ENCODE measurements around the gene KLHL28.

The KLHL28 gene

DNA sequence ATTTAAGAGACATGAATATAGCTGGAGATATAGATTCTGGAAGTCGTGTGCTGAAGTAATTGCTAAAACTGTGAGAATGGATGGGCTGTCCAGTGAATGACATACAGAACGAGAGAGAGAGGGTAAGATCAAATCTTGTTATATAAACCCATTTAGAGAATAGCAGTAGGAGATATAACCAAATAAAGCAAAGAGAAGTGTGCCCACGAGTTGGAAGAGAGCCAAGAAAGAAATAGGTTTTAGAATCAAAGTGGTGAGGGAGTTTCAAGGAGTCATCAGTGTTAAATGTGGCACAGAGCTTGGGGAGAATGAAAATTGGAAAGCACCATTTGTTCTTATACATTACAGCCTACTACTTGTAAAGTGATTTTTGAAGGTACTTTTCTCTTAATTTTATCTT, 19.5 kb upstream of the KLHL28 start:
- H3K4me2 ChIP-seq = no peak overlapping the region
- no peaks in the 10 kb centered on the region for H3K36me3 ChIP-seq (ENCODE audit: insufficient read depth)
- no peaks in the 10 kb centered on the region for H3K27me3 ChIP-seq (ENCODE audit: insufficient read depth, low read depth)
- no peaks in the 10 kb centered on the region for H4K20me1 ChIP-seq (ENCODE audit: insufficient read depth)
- H3K79me2 ChIP-seq (ENCODE audit: insufficient read depth, low read depth) = peaks cover 4% of the 10 kb centered on the region; the same call in 1 of the 2 replicates
- H3K4me1 ChIP-seq (ENCODE audit: low read depth, poor library complexity, severe bottlenecking) = peaks cover 7% of the 10 kb centered on the region
- no peak overlapping the region for H3K4me3 ChIP-seq (IDR thresholded peaks at IDR 0.05; ENCODE audit: insufficient read depth, low read depth, low read length)
- no peak overlapping the region for H2AFZ ChIP-seq (ENCODE audit: low read depth)
- TF ChIP-seq, protein P1, sequence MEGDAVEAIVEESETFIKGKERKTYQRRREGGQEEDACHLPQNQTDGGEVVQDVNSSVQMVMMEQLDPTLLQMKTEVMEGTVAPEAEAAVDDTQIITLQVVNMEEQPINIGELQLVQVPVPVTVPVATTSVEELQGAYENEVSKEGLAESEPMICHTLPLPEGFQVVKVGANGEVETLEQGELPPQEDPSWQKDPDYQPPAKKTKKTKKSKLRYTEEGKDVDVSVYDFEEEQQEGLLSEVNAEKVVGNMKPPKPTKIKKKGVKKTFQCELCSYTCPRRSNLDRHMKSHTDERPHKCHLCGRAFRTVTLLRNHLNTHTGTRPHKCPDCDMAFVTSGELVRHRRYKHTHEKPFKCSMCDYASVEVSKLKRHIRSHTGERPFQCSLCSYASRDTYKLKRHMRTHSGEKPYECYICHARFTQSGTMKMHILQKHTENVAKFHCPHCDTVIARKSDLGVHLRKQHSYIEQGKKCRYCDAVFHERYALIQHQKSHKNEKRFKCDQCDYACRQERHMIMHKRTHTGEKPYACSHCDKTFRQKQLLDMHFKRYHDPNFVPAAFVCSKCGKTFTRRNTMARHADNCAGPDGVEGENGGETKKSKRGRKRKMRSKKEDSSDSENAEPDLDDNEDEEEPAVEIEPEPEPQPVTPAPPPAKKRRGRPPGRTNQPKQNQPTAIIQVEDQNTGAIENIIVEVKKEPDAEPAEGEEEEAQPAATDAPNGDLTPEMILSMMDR (conservative IDR thresholded peaks at IDR 0.05; ENCODE audit: low read depth, low read length) = no peak
- no peak overlapping the region for H3K27ac ChIP-seq
- no peak overlapping the region for H3K9ac ChIP-seq

DNA sequence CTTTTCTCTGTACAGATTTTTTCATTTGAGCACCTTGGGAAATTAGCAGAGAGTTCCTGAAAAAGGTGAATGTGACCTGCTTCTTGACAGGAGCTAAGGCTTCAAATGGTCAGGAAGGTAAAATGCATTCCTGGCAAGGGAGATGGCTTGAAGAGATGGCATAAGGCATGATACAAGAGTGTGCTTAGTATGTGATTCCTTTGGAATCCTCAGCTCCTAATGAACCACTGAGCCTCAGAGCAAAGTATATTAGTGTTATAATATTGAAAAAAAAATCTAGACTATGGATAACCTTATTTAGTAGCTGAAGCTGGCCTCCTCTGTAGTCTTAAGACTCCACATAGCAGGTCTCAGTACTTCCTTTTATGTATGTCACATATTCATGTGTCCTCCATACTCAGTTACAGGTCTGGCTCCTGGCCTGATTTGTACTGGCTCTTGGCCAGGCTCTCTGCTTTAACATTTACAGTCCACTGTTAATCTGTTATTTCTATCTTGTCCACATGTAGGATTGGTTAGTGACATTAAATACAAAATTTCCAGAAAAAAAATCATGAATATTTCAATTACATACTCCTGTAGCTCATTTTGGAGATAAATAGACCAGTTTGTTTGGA, 18.1 kb upstream of the KLHL28 start:
- peaks cover 7% of the 10 kb centered on the region; the same call in 1 of the 2 replicates for H3K79me2 ChIP-seq (ENCODE audit: insufficient read depth, low read depth)
- no peaks in the 10 kb centered on the region for H3K36me3 ChIP-seq (ENCODE audit: insufficient read depth)
- H3K27ac ChIP-seq = no peak overlapping the region
- no peaks in the 10 kb centered on the region for H3K27me3 ChIP-seq (ENCODE audit: insufficient read depth, low read depth)
- TF ChIP-seq, protein P1 (conservative IDR thresholded peaks at IDR 0.05; ENCODE audit: low read depth, low read length) = no peak
- H2AFZ ChIP-seq (ENCODE audit: low read depth) = no peak overlapping the region
- H3K4me2 ChIP-seq = no peak overlapping the region
- H3K4me1 ChIP-seq (ENCODE audit: low read depth, poor library complexity, severe bottlenecking) = peaks cover 7% of the 10 kb centered on the region
- no peak overlapping the region for H3K9ac ChIP-seq
- H3K4me3 ChIP-seq (IDR thresholded peaks at IDR 0.05; ENCODE audit: insufficient read depth, low read depth, low read length) = no peak overlapping the region
- H4K20me1 ChIP-seq (ENCODE audit: insufficient read depth) = no peaks in the 10 kb centered on the region

DNA sequence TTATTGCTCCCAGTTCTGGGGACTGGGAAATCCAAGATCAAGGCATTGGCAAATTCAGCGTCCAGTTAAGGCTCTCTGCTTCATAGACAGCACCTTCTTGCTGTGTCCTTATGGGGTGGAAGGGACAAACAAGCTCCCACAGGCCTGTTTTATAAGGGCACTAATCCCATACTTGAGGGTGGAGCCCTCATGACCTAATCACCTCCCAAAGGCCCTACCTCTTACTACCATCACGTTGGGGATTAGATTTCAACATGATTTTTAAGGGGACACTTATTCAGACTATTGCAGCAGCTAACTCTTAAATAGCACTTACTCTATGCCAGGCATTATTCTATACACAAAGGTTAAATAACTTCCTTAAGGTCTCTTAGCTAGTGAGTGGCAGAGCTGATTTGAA, 17.5 kb upstream of the KLHL28 start:
- Histone ChIP-seq H4K20me1 (ENCODE audit: insufficient read depth) (no peaks in the 10 kb centered on the region), H3K79me2 (ENCODE audit: insufficient read depth, low read depth) (peaks cover 11% of the 10 kb centered on the region; the same call in 1 of the 2 replicates), H2AFZ (ENCODE audit: low read depth) (no peak overlapping the region), H3K4me3 (IDR thresholded peaks at IDR 0.05; ENCODE audit: insufficient read depth, low read depth, low read length) (no peak overlapping the region), H3K27ac (no peak overlapping the region), H3K4me1 (ENCODE audit: low read depth, poor library complexity, severe bottlenecking) (peaks cover 7% of the 10 kb centered on the region), H3K27me3 (ENCODE audit: insufficient read depth, low read depth) (no peaks in the 10 kb centered on the region), H3K36me3 (ENCODE audit: insufficient read depth) (no peaks in the 10 kb centered on the region), H3K4me2 (no peak overlapping the region), H3K9ac (no peak overlapping the region)
- TF ChIP-seq, protein P1 (conservative IDR thresholded peaks at IDR 0.05; ENCODE audit: low read depth, low read length) = no peak

DNA sequence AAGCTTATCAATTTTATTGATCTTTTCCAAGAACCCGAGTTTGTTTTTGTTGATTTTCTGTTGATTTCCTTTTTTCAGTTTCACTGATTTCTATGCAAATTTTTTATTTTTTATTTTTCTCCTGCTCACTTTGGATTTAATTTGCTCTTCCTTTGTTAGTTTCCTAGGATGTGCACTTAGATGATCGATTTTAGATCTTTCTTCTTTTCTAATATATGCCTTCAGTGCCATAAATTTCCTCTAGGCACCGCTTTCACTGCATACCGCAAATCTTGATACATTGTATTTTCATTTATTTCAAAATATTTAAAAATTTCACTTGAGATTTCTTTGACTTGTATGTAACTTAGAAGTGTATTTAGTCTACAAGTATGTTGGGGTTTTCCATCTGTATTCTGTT, 9.7 kb upstream of the KLHL28 start:
- Histone ChIP-seq H3K36me3 (ENCODE audit: insufficient read depth) (no peaks in the 10 kb centered on the region), H2AFZ (ENCODE audit: low read depth) (no peak overlapping the region), H4K20me1 (ENCODE audit: insufficient read depth) (no peaks in the 10 kb centered on the region), H3K27me3 (ENCODE audit: insufficient read depth, low read depth) (no peaks in the 10 kb centered on the region), H3K79me2 (ENCODE audit: insufficient read depth, low read depth) (peaks cover 56% of the 10 kb centered on the region), H3K4me3 (IDR thresholded peaks at IDR 0.05; ENCODE audit: insufficient read depth, low read depth, low read length) (no peak overlapping the region), H3K9ac (no peak overlapping the region), H3K4me1 (ENCODE audit: low read depth, poor library complexity, severe bottlenecking) (peaks cover 18% of the 10 kb centered on the region), H3K27ac (no peak overlapping the region), H3K4me2 (no peak overlapping the region)
- TF ChIP-seq, protein P1 (conservative IDR thresholded peaks at IDR 0.05; ENCODE audit: low read depth, low read length) = no peak

All from KMS-11 (cell line).